ENCODE measurements around the gene C16orf89. TPM values are rescaled to one million over a fixed set of nuclear protein-coding genes. Genes with fewer than 3 reads are reported as not detected.
A peak's percentile ranks its signal among the peaks of the same experiment; 100 is the strongest.

The C16orf89 gene
- total and polyA plus RNA-seq, 10 of the 15 experiments (the other 5 are each of a cell fraction or from before 2014, with no cell fraction given): not detected

- CTCF ChIA-PET: interaction anchor here (1.1 kb wide), 1 partner anchor 23 kb away, joined by 3 read pairs; no protein-coding TSS in a partner anchor
- BruUV-seq (replicated peaks): no TSS peak
- intact Hi-C loops (cut with micrococcal nuclease; ENCODE audit: unreplicated experiment): loop anchor here (2.0 to 10.0 kb wide), 2 partner anchors 31 to 87 kb away; no protein-coding TSS in a partner anchor
- TF ChIP-seq ZBTB11 (CRISPR knock-in tag; IDR thresholded peaks at IDR 0.05) (no peak), EZH2 (IDR thresholded peaks at IDR 0.05; ENCODE audit: borderline replicate concordance, control insufficient read depth, low read depth, low read length) (no peak), SMAD1 (IDR thresholded peaks at IDR 0.05; ENCODE audit: low read depth, partially characterized antibody) (no peak), CUX1 (IDR thresholded peaks at IDR 0.05; ENCODE audit: insufficient replicate concordance, low read depth, low read length) (no peak), ZNF592 (IDR thresholded peaks at IDR 0.05) (no peak), SREBF2 (IDR thresholded peaks at IDR 0.05; ENCODE audit: low read length) (no peak), TAF1 (IDR thresholded peaks at IDR 0.05; ENCODE audit: borderline replicate concordance, low read depth, low read length) (no peak), RUNX3 (IDR thresholded peaks at IDR 0.05; ENCODE audit: low read length) (peak; percentile 75), PKNOX1 (IDR thresholded peaks at IDR 0.05) (no peak)
Observed at GRCh38 chr16:5062051-5062450, 3.7 kb downstream of the C16orf89 start.

More at GRCh38 chr16:5062051-5062450, 3.7 kb downstream of the C16orf89 start:
- no peak for DNase-seq (ENCODE audit: low read depth, low spot score)
- FAIRE-seq: peak; percentile 83
- under 1% methylated on average over 11 of the region's 11 CpGs for WGBS (ENCODE audit: insufficient coverage, insufficient replicate concordance, low lambda C conversion rate, missing lambda C conversion rate)
- in situ Hi-C loops (cut with MboI): no loop called here
- Histone ChIP-seq H3K9me3 (replicated peaks; ENCODE audit: control insufficient read depth, insufficient read depth, low read length) (no peaks in the 10 kb centered on the region), H4K20me1 (ENCODE audit: control insufficient read depth, insufficient read depth) (no peaks in the 10 kb centered on the region), H3K79me2 (ENCODE audit: control insufficient read depth, insufficient read depth, low read length) (no peaks in the 10 kb centered on the region), H3K9ac (ENCODE audit: control insufficient read depth, insufficient read depth, low read length) (no peak overlapping the region; the same call in 1 of the 2 replicates), H3K4me3 (no peak overlapping the region), H3K4me2 (ENCODE audit: control insufficient read depth, insufficient read depth) (0 out of 2 replicates have a peak overlapping the region, but pooled peaks have one; percentile 2), H3K27ac (ENCODE audit: control insufficient read depth, insufficient read depth) (no peak overlapping the region), H3K27me3 (replicated peaks in 1 of 2; ENCODE audit: control insufficient read depth in 2 of 2, insufficient read depth in 2 of 2, low read length in 1 of 2) (no peaks in the 10 kb centered on the region; a peak in 1 of 4 replicates), H3K4me1 (ENCODE audit: control insufficient read depth, insufficient read depth, low read length) (peaks cover 12% of the 10 kb centered on the region), H2AFZ (ENCODE audit: control insufficient read depth, low read depth, low read length) (no peak overlapping the region), H3K36me3 (ENCODE audit: control insufficient read depth in 2 of 2, insufficient read depth in 2 of 2, low read length in 1 of 2) (no peaks in the 10 kb centered on the region)
- ChIA-PET RAD21 (ENCODE audit: unreplicated experiment) (no interaction called here), POLR2A (no interaction called here), SMC1A (ENCODE audit: uncharacterized antibody, unreplicated experiment) (interaction anchor here (1.2 kb wide), 1 partner anchor 12 kb away, joined by 3 read pairs; no protein-coding TSS in a partner anchor)
- ATAC-seq: peak; percentile 93

Measured in GM12878 (cell line).